Measurements from ENCODE around the gene PELI3.

Gene PELI3

DNA sequence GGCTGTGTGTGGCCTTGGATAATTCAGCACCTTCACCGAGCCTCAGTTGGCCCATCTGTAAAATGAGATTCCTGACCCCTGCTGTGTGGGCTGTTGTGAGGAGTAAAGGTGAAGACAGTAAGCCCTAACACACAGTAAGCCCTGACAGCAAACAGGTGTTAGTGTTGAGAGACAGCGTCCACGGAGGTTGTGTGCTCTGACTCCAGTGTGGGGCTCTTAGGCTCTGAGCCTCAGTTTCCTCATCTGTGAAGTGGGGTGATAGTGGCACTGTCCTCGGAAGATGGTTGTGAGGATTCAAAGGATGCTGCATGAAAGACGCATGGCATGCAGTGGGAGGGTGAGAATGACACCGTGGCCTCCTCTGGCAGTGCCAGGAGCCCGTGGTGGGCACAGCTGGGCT lies 27.8 kb downstream of the PELI3 start:
- H3K4me1 ChIP-seq (ENCODE audit: control insufficient read depth, insufficient read depth, low read length), result no peaks in the 10 kb centered on the region
- H3K36me3 ChIP-seq (ENCODE audit: insufficient read depth, low read length), result peaks cover 59% of the 10 kb centered on the region
- H3K4me2 ChIP-seq (ENCODE audit: low read length), result no peak overlapping the region
- no peak overlapping the region for H3K4me3 ChIP-seq (ENCODE audit: low read length)
- H3K9ac ChIP-seq (ENCODE audit: low read depth, low read length), result no peak overlapping the region
- H3K27me3 ChIP-seq (ENCODE audit: control insufficient read depth, insufficient read depth, low read length), result no peaks in the 10 kb centered on the region
- no peaks in the 10 kb centered on the region for H3K9me3 ChIP-seq (replicated peaks; ENCODE audit: low read length)

DNA sequence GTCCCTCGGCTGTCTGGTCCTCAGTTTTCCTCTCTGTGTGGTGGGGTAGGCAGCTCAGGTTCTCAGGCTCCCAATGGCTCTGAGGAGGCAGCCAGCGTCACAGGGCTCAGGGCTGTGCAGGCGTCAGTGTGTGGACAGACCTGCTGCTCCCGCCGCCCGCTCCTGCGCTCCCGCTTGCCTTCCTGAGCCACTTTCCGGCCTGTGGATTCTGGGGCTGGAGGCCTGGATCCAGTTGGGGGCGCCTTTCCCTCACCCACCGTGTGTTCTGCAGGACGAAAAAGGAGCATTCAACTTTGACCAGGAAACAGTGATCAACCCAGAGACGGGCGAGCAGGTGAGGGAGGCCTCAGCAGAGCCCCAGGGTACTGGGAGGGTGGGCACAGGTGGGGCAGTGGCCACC lies 28.2 kb downstream of the PELI3 start:
- no peak overlapping the region for H3K4me3 ChIP-seq (ENCODE audit: low read length)
- no peak overlapping the region for H3K9ac ChIP-seq (ENCODE audit: low read depth, low read length)
- peaks cover 58% of the 10 kb centered on the region for H3K36me3 ChIP-seq (ENCODE audit: insufficient read depth, low read length)
- no peaks in the 10 kb centered on the region for H3K9me3 ChIP-seq (replicated peaks; ENCODE audit: low read length)
- H3K27me3 ChIP-seq (ENCODE audit: control insufficient read depth, insufficient read depth, low read length), result no peaks in the 10 kb centered on the region
- H3K4me1 ChIP-seq (ENCODE audit: control insufficient read depth, insufficient read depth, low read length), result no peaks in the 10 kb centered on the region
- no peak overlapping the region for H3K4me2 ChIP-seq (ENCODE audit: low read length)

DNA sequence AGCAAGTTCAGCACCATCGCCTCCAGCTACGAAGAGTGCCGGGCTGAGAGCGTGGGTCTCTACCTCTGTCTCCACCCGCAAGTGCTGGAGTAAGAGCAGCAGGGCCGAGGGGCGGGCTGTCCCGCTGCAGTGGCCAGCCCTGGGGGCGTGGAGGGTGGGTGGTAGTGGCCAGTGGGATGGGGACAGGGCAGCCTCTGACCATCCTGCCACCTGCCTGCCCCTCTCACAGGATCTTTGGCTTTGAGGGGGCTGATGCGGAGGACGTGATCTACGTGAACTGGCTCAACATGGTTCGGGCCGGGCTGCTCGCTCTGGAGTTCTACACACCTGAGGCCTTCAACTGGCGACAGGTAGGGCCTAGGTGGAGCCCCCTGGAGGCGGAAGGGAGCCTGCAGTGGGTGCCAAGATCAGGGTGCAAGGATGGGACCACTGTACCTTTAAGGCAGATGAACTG lies 28.7 kb downstream of the PELI3 start:
- Histone ChIP-seq H3K27me3 (ENCODE audit: control insufficient read depth, insufficient read depth, low read length) (no peaks in the 10 kb centered on the region), H3K4me1 (ENCODE audit: control insufficient read depth, insufficient read depth, low read length) (no peaks in the 10 kb centered on the region), H3K9me3 (replicated peaks; ENCODE audit: low read length) (no peaks in the 10 kb centered on the region), H3K36me3 (ENCODE audit: insufficient read depth, low read length) (peaks cover 58% of the 10 kb centered on the region), H3K4me2 (ENCODE audit: low read length) (no peak overlapping the region), H3K4me3 (ENCODE audit: low read length) (no peak overlapping the region), H3K9ac (ENCODE audit: low read depth, low read length) (no peak overlapping the region)

GRCh38 chr11:66497206-66497605 lies 30.5 kb downstream of the PELI3 start:
- H3K4me3 ChIP-seq (ENCODE audit: low read length), result no peak overlapping the region
- peaks cover 53% of the 10 kb centered on the region for H3K36me3 ChIP-seq (ENCODE audit: insufficient read depth, low read length)
- no peaks in the 10 kb centered on the region for H3K4me1 ChIP-seq (ENCODE audit: control insufficient read depth, insufficient read depth, low read length)
- H3K27me3 ChIP-seq (ENCODE audit: control insufficient read depth, insufficient read depth, low read length), result no peaks in the 10 kb centered on the region
- H3K4me2 ChIP-seq (ENCODE audit: low read length), result no peak overlapping the region
- no peak overlapping the region for H3K9ac ChIP-seq (ENCODE audit: low read depth, low read length)
- H3K9me3 ChIP-seq (replicated peaks; ENCODE audit: low read length), result no peaks in the 10 kb centered on the region

DNA sequence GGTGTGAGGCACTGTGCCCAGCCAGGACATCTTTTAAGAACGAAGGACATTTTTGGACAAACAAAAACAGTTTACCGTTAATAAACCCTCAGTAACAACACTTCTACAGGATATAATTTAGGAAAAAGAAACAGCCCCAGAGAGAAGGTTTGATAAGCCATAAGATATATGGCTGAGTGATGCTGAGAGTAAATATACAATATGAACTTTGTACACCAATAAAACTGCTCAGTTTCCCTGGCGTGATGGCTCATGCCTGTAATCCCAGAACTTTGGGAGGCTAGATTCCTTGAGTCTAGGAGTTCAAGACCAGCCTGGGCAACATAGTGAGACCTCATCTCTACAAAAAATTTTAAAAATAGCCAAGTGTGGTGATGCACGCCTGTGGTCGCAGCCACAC lies 31.8 kb downstream of the PELI3 start:
- peaks cover 41% of the 10 kb centered on the region for H3K36me3 ChIP-seq (ENCODE audit: insufficient read depth, low read length)
- no peaks in the 10 kb centered on the region for H3K27me3 ChIP-seq (ENCODE audit: control insufficient read depth, insufficient read depth, low read length)
- H3K4me3 ChIP-seq (ENCODE audit: low read length), result no peak overlapping the region
- H3K9me3 ChIP-seq (replicated peaks; ENCODE audit: low read length), result no peaks in the 10 kb centered on the region
- H3K9ac ChIP-seq (ENCODE audit: low read depth, low read length), result no peak overlapping the region
- H3K4me1 ChIP-seq (ENCODE audit: control insufficient read depth, insufficient read depth, low read length), result no peaks in the 10 kb centered on the region
- no peak overlapping the region for H3K4me2 ChIP-seq (ENCODE audit: low read length)

DNA sequence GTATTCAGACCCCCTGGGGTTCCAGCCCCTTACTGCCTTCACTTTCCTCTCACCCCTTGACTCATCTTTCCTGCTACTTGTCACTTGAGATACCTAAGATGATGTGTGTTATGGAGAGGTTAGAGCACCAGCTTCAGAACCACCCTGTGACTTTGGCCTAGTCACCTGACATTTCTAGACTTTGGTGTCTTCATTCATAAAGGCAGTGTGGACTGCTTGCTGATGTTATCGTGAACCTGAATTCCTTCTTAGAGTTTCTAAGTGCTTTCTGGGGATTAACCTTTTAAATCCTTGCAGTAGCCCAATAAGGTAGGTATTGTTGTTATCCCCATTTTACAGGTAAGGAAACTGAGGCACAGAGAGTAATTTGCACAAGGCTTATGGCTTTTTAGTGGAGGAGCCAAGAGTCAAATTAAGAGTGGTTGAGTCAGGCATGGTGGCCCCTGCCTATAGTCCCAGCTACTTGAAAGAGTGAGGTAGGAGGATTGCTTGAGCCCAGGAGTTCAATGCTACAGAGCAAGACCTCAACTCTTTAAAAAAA lies 38.6 kb downstream of the PELI3 start:
- Histone ChIP-seq H3K4me1 (ENCODE audit: control insufficient read depth, insufficient read depth, low read length) (peaks cover 4% of the 10 kb centered on the region), H3K27me3 (ENCODE audit: control insufficient read depth, insufficient read depth, low read length) (no peaks in the 10 kb centered on the region), H3K4me2 (ENCODE audit: low read length) (no peak overlapping the region), H3K4me3 (ENCODE audit: low read length) (no peak overlapping the region), H3K36me3 (ENCODE audit: insufficient read depth, low read length) (peaks cover 27% of the 10 kb centered on the region), H3K9ac (ENCODE audit: low read depth, low read length) (no peak overlapping the region), H3K9me3 (replicated peaks; ENCODE audit: low read length) (no peaks in the 10 kb centered on the region)

- no peak overlapping the region for H3K9ac ChIP-seq (ENCODE audit: low read depth, low read length)
- peaks cover 9% of the 10 kb centered on the region for H3K4me1 ChIP-seq (ENCODE audit: control insufficient read depth, insufficient read depth, low read length)
- no peak overlapping the region for H3K4me3 ChIP-seq (ENCODE audit: low read length)
- no peaks in the 10 kb centered on the region for H3K9me3 ChIP-seq (replicated peaks; ENCODE audit: low read length)
- peaks cover 32% of the 10 kb centered on the region for H3K36me3 ChIP-seq (ENCODE audit: insufficient read depth, low read length)
- no peak overlapping the region for H3K4me2 ChIP-seq (ENCODE audit: low read length)
- H3K27me3 ChIP-seq (ENCODE audit: control insufficient read depth, insufficient read depth, low read length), result no peaks in the 10 kb centered on the region
Measured at GRCh38 chr11:66509131-66509561, 42.4 kb downstream of the PELI3 start.

- peaks cover 9% of the 10 kb centered on the region for H3K4me1 ChIP-seq (ENCODE audit: control insufficient read depth, insufficient read depth, low read length)
- no peaks in the 10 kb centered on the region for H3K9me3 ChIP-seq (replicated peaks; ENCODE audit: low read length)
- peak within 1 kb of the TSS; percentile 86 for H3K4me2 ChIP-seq (ENCODE audit: low read length)
- H3K27me3 ChIP-seq (ENCODE audit: control insufficient read depth, insufficient read depth, low read length), result no peaks in the 10 kb centered on the region
- H3K4me3 ChIP-seq (ENCODE audit: low read length), result peak within 1 kb of the TSS; percentile 89
- peak within 1 kb of the TSS; percentile 83 for H3K9ac ChIP-seq (ENCODE audit: low read depth, low read length)
- H3K36me3 ChIP-seq (ENCODE audit: insufficient read depth, low read length), result peaks cover 25% of the 10 kb centered on the region
Measured at GRCh38 chr11:66510271-66510989, 43.7 kb downstream of the PELI3 start, which contains the start of gene BBS1. Gene BBS1 (plus strand): TSS chr11:66510635. CDS start chr11:66510660, 25 bp downstream.

- Histone ChIP-seq H3K4me3 (ENCODE audit: low read length) (peak overlapping the region; percentile 89), H3K4me1 (ENCODE audit: control insufficient read depth, insufficient read depth, low read length) (peaks cover 9% of the 10 kb centered on the region), H3K27me3 (ENCODE audit: control insufficient read depth, insufficient read depth, low read length) (no peaks in the 10 kb centered on the region), H3K9me3 (replicated peaks; ENCODE audit: low read length) (no peaks in the 10 kb centered on the region), H3K9ac (ENCODE audit: low read depth, low read length) (peak overlapping the region; percentile 83), H3K36me3 (ENCODE audit: insufficient read depth, low read length) (peaks cover 27% of the 10 kb centered on the region), H3K4me2 (ENCODE audit: low read length) (peak overlapping the region; percentile 86)
Measured at GRCh38 chr11:66510990-66511339, 44.3 kb downstream of the PELI3 start.

- Histone ChIP-seq H3K4me1 (ENCODE audit: control insufficient read depth, insufficient read depth, low read length) (no peaks in the 10 kb centered on the region), H3K4me2 (ENCODE audit: low read length) (no peak overlapping the region), H3K4me3 (ENCODE audit: low read length) (no peak overlapping the region), H3K36me3 (ENCODE audit: insufficient read depth, low read length) (peaks cover 22% of the 10 kb centered on the region), H3K9ac (ENCODE audit: low read depth, low read length) (no peak overlapping the region), H3K9me3 (replicated peaks; ENCODE audit: low read length) (no peaks in the 10 kb centered on the region), H3K27me3 (ENCODE audit: control insufficient read depth, insufficient read depth, low read length) (no peaks in the 10 kb centered on the region)
Measured at GRCh38 chr11:66523611-66524010, 56.9 kb downstream of the PELI3 start.

DNA sequence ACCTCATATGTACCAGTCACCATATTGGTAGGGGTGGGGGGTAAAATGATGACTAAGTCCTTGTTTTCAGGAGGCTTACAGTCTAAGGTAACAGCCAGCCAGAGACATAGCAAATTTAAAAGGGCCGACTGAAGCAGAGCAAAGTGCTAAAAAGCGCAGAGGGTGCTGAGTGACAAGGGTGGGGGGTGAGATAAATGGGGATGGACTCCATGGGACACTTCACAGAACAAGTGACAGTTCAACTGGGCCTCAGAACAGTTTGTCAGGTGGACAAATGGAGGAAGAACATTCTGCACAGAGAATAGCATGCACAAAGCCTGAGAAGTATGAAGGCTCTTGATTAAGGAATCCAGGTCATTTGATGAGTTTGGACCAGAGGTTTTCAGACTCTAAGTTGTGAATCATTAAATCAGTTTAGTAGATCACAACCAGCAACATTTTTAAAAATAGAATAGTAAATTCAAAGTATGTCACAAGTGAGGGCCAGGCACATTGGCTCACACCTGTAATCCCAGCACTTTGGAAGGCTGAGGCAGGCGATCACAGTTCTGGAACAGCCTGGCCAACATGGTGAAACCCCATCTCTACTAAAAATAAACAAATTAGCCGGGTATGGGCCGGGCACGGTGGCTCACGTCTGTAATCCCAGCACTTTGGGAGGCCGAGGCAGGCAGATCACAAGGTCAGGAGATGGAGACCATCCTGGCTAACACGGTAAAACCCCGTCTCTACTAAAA lies 57.8 kb downstream of the PELI3 start:
- peaks cover 22% of the 10 kb centered on the region for H3K36me3 ChIP-seq (ENCODE audit: insufficient read depth, low read length)

More for the DNA sequence above, 57.8 kb downstream of the PELI3 start:
- Histone ChIP-seq H3K4me2 (ENCODE audit: low read length) (no peak overlapping the region), H3K4me3 (ENCODE audit: low read length) (no peak overlapping the region), H3K9ac (ENCODE audit: low read depth, low read length) (no peak overlapping the region), H3K4me1 (ENCODE audit: control insufficient read depth, insufficient read depth, low read length) (no peaks in the 10 kb centered on the region), H3K9me3 (replicated peaks; ENCODE audit: low read length) (no peaks in the 10 kb centered on the region), H3K27me3 (ENCODE audit: control insufficient read depth, insufficient read depth, low read length) (no peaks in the 10 kb centered on the region)

Data from skeletal muscle satellite cell (primary cell).